ENCODE measurements around the gene ATP6V1G2.

The ATP6V1G2 gene

GRCh38 chr6:31540640-31541039, 5.8 kb downstream of the ATP6V1G2 start:
- TF ChIP-seq, protein P1, sequence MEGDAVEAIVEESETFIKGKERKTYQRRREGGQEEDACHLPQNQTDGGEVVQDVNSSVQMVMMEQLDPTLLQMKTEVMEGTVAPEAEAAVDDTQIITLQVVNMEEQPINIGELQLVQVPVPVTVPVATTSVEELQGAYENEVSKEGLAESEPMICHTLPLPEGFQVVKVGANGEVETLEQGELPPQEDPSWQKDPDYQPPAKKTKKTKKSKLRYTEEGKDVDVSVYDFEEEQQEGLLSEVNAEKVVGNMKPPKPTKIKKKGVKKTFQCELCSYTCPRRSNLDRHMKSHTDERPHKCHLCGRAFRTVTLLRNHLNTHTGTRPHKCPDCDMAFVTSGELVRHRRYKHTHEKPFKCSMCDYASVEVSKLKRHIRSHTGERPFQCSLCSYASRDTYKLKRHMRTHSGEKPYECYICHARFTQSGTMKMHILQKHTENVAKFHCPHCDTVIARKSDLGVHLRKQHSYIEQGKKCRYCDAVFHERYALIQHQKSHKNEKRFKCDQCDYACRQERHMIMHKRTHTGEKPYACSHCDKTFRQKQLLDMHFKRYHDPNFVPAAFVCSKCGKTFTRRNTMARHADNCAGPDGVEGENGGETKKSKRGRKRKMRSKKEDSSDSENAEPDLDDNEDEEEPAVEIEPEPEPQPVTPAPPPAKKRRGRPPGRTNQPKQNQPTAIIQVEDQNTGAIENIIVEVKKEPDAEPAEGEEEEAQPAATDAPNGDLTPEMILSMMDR (IDR thresholded peaks at IDR 0.05; ENCODE audit: low read depth, low read length, missing control alignments), result no peak
- peak overlapping the region; percentile 81 for H3K4me3 ChIP-seq (replicated peaks; ENCODE audit: low read depth, low read length)
- DNase-seq (ENCODE audit: extremely low read depth, low read depth), result no peak

GRCh38 chr6:31538805-31539400, 7.5 kb downstream of the ATP6V1G2 start:
- H3K4me3 ChIP-seq (replicated peaks; ENCODE audit: low read depth, low read length), result peak overlapping the region; percentile 81
- TF ChIP-seq, protein P1 (IDR thresholded peaks at IDR 0.05; ENCODE audit: low read depth, low read length, missing control alignments), result no peak
- DNase-seq (ENCODE audit: extremely low read depth, low read depth), result no peak

DNA sequence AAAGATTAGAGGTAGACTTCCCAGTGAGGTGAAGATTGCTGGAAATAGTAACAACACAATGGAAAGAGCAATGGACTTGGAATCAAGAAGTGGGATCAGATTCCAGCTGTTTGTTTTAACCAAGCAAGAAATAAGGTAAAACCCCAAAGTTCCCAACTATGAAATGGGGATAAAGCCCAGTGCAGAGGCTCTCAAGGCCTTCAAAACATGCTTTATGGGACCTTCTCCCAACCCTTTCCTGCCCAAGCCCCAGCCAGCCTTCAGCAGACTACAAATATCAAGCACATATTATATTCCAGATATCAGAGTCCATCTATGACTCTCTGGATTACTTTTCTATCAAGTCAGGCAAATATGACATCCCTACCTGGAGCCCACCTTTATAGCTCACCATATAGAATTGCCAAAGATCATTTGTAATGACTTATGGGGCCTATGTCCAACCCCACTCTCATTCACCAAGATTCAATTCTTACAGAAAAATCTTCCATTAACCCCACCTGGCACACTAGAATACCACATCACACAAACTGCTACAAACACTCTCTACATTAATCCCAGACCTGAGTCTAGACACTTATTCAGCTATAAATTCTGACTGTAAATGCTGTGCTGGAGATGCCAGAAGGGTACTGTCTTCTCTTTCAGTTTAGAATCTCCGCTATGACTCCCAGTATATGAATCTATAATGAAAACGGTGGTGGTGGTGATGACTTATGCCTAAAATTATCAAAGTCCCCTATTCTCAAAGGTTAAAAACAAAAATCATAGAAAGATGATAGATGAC, 10.7 kb downstream of the ATP6V1G2 start:
- H3K4me3 ChIP-seq (replicated peaks; ENCODE audit: low read depth, low read length), result no peak overlapping the region
- DNase-seq (ENCODE audit: extremely low read depth, low read depth), result no peak
- TF ChIP-seq, protein P1 (IDR thresholded peaks at IDR 0.05; ENCODE audit: low read depth, low read length, missing control alignments), result no peak

GRCh38 chr6:31534521-31535040, 11.8 kb downstream of the ATP6V1G2 start:
- H3K4me3 ChIP-seq (replicated peaks; ENCODE audit: low read depth, low read length), result no peak overlapping the region
- TF ChIP-seq, protein P1 (IDR thresholded peaks at IDR 0.05; ENCODE audit: low read depth, low read length, missing control alignments), result no peak
- no peak for DNase-seq (ENCODE audit: extremely low read depth, low read depth)

DNA sequence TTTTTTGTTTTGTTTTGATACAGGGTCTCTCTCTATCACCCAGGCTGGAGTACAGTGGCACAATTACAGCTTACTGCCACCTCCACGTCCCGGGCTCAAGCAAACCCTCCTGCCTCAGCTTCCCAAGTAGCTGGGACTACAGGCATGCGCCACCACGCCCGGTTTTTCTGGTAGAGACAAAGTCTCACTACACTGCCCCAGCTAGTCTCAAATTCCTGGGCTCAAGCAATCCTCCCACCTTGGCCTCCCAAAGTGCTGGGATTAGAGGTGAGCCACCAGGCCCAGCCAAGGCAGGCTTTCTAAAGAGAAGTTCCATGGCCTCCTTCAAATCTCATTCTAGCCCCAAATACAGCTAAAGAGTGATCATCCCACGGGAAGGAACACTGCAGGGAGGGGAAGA, 12.4 kb downstream of the ATP6V1G2 start:
- DNase-seq (ENCODE audit: extremely low read depth, low read depth), result no peak
- TF ChIP-seq, protein P1 (IDR thresholded peaks at IDR 0.05; ENCODE audit: low read depth, low read length, missing control alignments), result no peak

DNA sequence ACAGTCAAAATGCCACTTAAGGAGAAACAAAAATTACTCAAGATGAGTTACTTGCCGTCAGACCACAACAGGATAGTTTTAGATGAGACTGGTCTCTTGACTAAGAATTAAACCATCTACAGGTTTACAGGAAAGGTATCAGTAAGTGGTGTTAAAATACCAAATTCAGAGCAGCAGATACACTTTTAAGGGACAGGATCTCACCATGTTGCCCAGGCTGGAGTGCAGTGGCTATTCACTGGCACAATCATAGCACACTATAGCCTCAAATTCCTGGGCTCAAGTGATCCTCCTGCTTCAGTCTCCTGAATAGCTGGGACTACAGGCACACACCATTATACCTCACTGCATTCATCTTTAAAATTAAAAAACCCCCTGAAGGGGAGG, 13.0 kb downstream of the ATP6V1G2 start:
- DNase-seq (ENCODE audit: extremely low read depth, low read depth), result no peak
- H3K4me3 ChIP-seq (replicated peaks; ENCODE audit: low read depth, low read length), result no peak overlapping the region
- TF ChIP-seq, protein P1 (IDR thresholded peaks at IDR 0.05; ENCODE audit: low read depth, low read length, missing control alignments), result no peak

More for the DNA sequence above, 12.4 kb downstream of the ATP6V1G2 start:
- no peak overlapping the region for H3K4me3 ChIP-seq (replicated peaks; ENCODE audit: low read depth, low read length)
